Astrocyte of the hippocampus (primary cell): Measurements from ENCODE around the gene OR1A2.
"Not testable (repeated sequence)": the region's sequence is repeated elsewhere in the genome, so short reads cannot be mapped to it uniquely, and the experiment has no call there.

Experiments used
- DNase-seq: peaks from one replicate; pipeline ENCODE4 v3.0.0; 2011; ENCODE audit warnings: low read depth, low spot score

Gene OR1A2, protein sequence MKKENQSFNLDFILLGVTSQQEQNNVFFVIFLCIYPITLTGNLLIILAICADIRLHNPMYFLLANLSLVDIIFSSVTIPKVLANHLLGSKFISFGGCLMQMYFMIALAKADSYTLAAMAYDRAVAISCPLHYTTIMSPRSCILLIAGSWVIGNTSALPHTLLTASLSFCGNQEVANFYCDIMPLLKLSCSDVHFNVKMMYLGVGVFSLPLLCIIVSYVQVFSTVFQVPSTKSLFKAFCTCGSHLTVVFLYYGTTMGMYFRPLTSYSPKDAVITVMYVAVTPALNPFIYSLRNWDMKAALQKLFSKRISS

DNA sequence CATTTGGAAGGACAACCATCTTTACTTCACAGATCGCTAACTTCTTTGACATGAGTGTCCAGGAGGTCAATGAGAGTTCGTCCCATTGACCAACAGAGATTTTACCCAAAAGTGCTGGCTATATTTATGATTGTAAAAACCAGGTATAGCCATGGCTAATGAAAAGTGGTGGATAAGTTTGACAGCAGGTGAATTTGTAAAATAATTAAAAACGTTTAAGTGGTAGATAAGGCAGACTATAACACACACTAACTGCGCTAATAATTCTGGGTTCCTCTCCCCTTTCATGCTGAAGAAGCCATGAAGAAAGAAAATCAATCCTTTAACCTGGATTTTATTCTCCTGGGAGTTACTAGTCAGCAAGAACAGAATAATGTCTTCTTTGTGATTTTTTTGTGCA, at the start of gene OR1A2:
Gene OR1A2, plus strand, starts transcription at position 301 of the 400 bp plus-strand sequence. Its CDS starts 0 bp downstream, at position 301.
- DNase-seq, result no peak

DNA sequence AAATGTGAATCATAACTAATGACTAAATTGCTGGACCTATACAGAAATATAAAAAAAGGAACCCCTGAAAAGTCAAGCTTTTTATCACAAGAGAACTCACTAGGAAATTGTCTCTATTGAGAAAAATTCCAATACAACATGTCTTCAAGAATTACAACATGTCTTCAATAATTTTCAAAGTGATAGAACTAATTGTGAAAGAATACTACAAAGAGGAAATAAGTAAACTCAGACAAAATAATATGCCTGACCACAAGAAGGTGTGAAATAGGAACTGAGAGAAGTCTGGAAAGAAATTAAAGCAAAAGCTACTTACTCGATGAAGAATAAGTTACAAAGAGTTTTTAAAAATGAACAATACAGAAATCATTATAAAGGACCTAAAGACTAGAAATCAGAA, 40.1 kb upstream of the OR1A2 start:
- no peak for DNase-seq

DNA sequence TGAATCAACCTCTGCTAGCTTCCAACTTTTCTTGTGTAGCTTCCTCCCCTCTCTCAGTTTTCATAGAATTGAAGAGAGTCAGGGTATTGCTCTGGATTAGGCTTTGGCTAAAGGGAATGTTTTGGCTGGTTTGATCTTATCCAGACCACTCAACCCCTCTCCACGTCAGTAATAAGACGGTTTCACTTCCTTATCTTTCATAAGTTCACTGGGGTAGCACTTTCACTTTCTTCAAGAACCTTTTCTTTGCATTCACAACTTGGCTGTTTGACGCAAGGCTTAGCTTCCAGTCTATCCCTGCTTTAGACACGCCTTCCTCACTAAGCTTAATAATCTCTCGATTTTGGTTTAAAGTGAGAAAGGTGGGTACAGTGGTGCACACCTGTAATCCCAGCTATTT, 29.7 kb upstream of the OR1A2 start:
- DNase-seq, result no peak

DNA sequence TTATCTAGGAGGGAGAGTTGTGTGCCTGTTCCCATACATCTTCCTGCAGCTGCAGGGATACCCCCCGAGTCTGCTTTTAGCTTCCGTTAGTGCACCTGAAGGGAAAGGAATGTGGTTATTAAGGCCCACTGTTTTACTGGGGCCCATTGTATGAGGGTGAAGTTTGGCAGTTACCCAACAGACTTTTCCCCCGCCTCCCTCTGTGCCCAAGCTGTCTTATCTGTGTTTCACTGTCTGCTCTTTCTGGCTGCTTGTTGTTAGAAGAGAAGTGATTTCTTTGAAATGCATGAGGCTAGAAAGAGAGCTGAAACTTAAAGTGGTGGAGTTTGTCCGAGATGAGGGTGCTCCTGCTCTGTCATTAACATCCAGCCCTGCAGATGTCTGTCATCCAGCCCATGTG, 7.4 kb upstream of the OR1A2 start:
- DNase-seq, result no peak

DNA sequence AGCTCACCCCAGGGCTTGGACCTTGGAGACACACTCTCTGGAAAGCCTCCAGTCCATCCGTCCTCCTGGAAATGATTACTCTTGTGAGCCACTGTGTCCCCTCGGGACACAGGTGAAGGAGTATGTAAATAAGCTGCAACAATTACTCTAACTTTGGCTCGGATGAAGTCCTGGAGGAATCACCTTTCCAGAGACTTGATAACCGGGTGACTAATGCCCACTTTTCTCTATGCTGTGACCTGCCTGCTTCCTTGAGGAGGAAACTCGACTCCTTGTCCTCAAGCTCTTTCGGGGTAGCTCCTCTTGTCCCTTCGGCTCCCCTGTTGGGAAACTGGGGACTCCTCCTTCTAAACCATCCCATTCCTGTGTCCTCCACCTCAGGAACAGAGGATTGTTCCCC, 10.0 kb downstream of the OR1A2 start, which contains the start of gene OR1A1:
Gene OR1A1, plus strand, starts transcription at position 301 of the 400 bp plus-strand sequence. CDS start 7,954 bp downstream, outside the sequence.
- DNase-seq, result no peak

DNA sequence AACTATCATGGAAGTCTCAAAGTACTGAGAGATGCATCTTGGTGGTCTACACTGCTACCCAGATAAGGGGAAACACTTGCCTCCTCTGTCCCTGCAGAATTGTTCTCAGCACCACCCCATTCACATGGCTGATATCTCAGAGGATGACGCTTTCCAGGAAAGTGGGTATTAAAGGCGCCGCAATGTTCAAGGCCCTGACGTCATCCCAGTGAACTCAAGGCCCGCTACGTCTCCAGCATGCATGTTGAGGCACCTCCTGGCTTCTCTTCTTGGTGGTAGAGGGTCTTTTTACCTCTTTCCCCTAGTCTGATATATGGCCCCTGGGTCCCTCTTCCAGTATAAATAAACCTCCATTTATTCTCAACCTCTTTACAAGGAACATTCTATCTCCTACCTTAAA, 11.2 kb downstream of the OR1A2 start:
- no peak for DNase-seq

DNA sequence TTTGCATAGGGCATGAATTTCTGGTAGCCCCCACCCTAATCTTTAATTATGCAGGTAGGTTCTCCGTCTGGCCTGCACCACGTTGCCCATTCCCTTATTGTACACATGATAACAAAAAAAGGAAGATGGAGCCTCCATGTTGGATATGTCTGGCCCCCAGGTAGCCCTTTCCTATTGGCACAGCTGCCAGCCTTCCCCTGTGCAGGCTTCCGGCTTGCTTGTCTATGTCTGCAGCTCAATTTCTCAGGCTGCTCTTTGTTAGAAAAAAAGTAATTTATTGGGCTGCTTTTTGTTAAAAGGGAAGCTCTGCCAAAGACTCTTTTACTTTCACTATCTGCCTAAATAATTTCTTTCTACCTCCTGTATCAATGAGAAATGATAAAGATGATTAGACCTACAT, 15.7 kb downstream of the OR1A2 start:
- no peak for DNase-seq

DNA sequence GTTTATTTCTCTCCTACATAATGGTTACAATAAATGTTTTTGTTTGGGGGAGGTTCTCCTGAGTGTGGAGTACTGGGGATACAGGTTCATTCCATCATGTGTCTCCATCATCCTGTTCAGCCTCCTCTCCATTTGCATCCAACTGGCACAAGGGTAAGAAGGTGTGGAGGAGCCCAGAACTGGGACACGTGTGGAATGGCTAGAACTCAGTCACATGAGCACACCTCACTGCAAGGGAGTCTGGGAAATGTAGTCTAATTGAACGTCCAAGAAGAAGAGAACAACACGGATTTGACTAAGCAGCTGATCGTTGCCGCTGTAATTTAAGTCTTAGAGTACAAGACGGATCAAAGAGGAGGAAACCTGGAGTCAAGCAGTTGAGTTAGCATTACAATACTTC, 16.3 kb downstream of the OR1A2 start:
- DNase-seq, result no peak

DNA sequence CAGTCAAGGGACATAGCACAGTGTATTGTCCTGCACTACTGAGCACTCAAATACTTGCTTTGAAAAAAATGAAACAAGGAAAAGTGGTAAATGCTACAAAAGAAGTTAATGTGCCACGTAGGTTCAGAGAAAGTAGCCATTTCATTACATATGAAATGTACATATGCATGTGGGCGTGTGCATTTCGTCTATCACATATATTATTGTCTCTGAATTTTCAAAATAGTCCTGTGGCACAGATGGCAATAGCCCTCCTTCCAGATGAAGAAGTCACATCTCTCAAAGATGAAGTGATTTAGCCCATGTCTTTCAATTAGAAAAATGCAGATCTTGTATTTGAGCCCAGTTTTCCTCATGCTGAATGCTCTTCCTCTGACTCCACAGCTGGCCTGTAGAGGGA, 22.7 kb downstream of the OR1A2 start:
- not testable (repeated sequence) for DNase-seq

DNA sequence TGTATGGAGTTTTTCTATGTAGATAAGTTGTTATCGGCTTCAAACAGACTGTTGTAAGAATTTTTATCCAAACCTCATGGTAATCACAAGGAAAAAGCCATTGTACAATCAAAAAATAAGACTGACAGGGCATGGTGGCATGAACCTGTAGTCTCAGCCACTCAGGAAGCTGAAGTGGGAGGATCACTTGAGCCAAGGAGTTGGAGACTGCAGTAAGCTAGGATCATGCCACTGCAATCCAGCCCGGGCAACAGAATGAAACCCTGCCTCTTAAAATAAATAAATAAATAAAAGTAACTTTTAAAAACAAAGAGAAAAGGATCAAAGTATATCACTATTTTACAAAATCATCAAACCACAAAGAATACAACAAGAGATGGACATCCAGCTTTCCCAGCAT, 24.5 kb downstream of the OR1A2 start:
- no peak for DNase-seq

DNA sequence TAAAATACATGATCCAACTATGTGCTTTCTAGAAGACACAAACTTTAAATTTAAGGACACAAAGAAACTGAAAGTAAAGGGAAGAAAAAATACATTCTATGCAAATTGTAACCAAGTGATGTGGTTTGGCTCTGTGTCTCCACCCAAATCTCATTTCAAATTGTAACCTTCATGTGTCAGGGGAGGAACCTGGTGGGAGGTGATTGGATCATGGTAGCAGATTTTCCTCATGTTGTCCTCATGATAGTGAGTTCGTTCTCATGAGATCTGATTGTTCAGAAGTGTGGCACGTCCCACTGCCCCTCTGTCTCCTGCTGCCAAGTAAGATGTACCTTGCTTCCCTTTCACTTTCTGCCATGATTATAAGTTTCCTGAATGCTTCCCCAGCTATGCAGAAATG, 25.2 kb downstream of the OR1A2 start:
- DNase-seq, result no peak

DNA sequence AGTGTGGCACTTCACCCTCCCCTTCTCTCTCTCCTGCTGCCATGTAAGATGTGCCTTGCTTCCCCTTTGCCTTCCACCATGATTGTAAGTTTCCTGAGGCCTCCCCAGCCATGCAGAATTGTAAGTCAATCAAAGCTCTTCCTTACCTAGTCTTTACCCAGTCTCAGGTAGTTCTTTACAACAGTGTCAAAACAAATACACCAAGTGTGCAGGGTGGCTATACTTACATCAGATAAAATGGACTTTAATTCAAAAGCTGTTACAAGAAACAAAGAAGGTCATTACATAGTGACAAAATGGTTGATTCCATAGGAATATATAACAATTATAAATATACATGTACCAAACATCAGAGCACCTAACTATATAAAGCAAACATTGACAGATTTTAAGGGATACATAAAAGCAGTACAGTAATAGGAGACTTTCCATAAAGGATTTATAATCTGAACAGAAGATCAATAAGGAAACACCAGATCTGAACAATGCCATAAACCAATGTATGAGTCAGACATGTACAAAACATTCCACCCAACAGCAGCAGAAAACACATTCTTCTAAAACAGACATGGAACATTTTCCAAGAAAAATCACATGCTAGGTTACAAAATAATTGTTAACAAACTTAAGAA, 27.5 kb downstream of the OR1A2 start:
- not testable (repeated sequence) for DNase-seq

DNA sequence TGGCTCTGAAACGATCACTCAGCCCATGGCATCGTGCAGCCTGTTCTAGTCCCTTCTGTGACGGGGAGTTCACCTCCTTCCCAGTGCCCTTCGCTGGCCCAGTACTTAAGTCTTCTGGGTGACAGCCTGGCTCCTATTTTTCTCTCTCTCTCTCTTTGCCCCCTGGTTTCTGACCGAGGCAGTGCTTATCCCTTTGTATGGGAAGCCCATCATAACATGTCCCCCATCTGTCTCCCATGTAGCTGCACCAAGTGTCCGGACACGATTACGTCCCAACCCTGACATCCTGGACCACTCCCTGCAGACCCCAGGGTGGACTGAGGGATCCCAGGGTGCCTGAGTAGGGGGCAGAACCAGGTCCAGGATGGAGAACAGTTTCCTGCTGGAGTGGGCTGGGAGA, 35.0 kb downstream of the OR1A2 start:
- not testable (repeated sequence) for DNase-seq

DNA sequence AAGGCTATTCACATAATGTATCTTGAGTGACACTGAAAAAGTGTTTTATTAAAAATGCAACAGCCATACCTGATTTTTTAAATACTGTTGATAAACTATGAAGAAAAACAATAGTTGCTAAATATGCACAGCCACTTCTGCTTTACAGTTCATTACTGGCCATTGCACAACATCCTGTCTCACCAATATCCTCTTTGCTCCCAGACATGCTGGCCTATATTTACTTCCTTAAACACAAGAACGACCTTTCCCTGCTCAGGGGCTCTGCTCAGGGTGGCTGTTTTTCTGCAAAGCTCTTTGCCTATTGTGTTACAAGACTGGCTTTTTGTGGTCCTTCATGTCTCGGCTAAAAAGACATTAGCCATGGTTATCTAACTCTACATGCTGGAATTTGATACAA, 41.4 kb downstream of the OR1A2 start:
- DNase-seq, result not testable (repeated sequence)

DNA sequence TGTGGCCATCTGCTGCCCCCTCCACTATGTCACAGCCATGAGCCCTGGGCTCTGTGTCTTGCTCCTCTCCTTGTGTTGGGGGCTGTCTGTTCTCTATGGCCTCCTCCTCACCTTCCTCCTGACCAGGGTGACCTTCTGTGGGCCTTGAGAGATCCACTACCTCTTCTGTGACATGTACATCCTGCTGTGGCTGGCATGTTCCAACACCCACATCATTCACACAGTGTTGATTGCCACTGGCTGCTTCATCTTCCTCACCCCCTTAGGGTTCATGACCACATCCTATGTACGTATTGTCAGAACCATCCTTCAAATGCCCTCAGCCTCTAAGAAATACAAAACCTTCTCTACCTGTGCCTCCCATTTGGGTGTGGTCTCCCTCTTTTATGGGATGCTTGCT, 43.7 kb downstream of the OR1A2 start:
- DNase-seq, result not testable (repeated sequence)

DNA sequence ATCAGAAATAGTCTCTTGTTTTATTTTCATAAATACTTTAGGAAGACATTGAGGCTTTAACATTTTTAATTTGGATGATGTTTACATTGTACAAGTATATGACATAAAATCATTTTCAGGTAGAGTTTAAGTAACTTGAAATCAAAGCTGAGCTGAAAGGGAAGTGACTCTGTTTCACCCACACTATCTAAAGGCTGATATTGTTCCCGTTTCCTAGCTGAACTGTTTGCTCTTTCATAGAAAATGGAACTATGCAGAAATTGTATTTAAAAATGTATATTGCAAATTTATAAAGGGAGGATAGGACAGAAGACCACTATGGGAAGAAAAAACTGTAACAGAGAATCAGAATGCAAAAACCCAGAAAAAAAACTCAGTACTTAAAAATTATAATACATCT, 47.5 kb downstream of the OR1A2 start:
- not testable (repeated sequence) for DNase-seq
